Measurements from ENCODE around the gene TNFSF15. TPM values are rescaled to one million over a fixed set of nuclear protein-coding genes. Genes with fewer than 3 reads are reported as not detected.

Gene TNFSF15
- total RNA-seq, 1 experiment from 2014 or later: 0.75 TPM

DNA sequence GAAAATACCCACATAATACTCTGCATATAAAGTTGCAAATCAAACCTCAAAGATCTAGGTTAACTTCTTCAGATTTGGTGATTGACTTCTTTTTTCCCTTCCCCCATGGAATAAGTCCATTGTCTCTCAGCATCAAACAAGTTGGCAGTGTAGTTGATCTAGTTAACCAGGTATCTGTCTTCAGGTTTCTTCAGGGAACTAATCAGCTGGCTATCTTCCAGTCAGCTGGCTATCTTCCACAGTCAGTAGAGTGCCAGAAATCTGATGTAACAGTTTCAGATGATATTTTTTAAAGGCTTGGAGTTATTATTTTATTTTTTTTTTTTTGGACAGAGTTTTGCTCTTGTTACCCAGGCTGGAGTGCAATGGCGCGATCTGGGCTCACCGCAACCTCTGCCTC is 16.8 kb downstream of the TNFSF15 start:
- no peak for DNase-seq (ENCODE audit: low spot score)

DNA sequence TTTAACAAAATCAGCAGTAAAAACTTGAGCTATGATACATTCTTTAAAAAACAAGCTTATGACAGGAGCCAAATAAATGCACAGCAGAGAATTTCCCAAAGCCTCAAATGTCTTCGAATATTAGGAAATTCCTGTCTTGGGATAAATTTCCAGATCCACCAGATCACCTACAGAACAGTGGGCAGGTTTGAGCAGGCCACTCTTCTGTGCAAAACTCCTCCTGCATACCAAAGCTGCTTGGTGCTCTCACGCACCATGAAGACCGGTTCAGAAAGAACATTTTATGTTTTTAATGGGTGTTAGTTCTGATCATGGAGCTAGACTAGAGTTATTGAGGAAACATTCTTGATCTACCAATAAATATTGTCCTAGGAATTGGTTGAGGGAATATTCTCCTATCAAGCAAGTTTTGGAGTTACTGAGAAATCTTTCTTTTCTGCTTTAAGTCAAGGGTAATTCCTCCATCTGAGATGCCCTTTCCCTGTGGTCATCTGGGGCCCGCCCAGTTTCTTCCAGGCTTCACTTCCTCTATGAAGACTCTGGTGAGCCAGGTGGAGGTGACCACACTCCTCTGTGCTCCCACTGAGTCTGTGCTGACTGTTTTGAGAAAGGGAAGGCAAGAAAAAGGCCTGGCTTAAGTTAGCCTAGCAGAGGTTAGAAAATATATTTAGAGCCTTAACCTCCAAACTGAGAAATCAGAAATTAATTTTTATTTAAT is 17.9 kb downstream of the TNFSF15 start:
- no peak for DNase-seq (ENCODE audit: low spot score)

GRCh38 chr9:114787214-114787613 is 18.6 kb downstream of the TNFSF15 start:
- no peak for DNase-seq (ENCODE audit: low spot score)

DNA sequence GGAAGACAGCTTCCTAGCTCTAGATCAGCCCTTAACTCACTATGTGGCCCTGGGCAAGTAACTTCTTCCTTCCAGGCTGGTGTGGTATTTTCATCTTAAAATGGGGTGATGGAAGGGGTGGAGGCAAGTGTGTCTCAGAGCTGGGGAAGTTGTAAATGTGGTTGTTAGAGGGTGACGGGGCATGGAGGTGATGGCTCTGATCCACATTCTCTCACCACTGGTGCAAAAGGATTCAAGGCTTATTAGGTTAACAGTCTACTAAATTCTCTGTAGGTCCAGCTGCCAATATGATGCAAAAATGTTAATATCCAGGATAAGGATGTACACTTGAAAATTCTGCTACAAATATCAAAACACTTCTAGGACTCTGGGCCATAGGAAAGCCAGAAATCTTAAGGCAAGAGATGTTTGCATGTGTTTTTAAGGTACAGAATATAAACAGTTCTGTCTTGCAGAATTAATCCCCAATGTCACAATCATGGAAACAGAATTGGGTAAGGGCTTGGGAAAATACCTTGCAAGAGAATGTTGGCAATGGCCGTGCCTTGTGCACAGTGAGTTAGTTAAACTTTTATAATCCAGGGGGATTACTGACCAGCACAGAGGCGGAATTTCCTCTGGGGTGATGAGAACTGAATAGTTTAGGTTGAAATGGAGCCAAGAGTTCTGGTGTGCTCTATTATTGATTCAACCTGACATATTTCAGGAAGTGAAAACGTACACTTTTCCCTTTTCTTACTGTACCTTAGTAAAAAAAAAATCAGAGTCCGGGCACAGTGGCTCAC is 19.8 kb downstream of the TNFSF15 start:
- no peak for DNase-seq (ENCODE audit: low spot score)

GRCh38 chr9:114784721-114785279 is 21.0 kb downstream of the TNFSF15 start:
- DNase-seq (ENCODE audit: low spot score): no peak

DNA sequence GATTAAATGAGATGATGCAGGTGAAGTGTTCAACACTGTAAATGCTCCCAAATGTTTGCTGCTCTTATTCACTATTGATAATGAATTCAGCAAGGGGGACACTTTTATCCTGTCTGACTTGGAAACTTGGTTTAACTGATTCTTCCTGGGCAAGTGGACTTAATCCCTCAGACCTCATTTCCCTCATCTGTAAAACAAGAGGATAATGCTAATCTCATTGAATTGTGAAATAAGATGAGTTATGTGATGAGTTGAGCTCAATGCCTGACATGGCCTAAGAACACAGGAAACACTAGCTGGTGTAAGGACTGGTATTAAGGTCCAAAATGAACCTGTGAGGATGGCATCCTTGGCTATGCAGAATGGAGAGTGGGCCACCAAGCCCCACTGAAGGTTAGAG is 23.3 kb downstream of the TNFSF15 start:
- DNase-seq (ENCODE audit: low spot score): no peak

DNA sequence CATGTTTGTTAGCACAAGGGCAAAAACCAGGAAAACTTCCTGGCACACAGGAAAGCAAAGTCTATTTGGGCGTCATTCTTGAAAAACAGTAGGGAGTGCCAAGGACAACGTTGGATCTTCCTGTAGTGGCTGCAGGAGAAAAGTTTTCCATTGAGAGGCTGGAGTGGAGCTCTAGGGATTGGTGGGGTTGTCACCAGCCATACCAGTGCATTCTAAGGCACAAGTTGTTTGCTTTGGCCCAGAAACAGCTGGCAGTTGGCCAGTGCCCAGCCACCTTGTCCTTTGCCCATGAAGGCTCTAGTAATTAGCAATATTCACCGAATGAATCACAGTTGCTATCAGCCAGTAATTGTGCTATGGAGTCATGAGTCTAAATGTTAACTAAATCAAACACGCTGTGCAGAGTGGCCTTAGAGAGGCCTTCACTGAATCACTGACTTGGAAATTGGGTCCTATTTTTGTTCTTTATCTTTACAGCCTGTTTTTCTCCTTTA is 26.4 kb downstream of the TNFSF15 start:
- peak; percentile 74 for DNase-seq (ENCODE audit: low spot score)

DNA sequence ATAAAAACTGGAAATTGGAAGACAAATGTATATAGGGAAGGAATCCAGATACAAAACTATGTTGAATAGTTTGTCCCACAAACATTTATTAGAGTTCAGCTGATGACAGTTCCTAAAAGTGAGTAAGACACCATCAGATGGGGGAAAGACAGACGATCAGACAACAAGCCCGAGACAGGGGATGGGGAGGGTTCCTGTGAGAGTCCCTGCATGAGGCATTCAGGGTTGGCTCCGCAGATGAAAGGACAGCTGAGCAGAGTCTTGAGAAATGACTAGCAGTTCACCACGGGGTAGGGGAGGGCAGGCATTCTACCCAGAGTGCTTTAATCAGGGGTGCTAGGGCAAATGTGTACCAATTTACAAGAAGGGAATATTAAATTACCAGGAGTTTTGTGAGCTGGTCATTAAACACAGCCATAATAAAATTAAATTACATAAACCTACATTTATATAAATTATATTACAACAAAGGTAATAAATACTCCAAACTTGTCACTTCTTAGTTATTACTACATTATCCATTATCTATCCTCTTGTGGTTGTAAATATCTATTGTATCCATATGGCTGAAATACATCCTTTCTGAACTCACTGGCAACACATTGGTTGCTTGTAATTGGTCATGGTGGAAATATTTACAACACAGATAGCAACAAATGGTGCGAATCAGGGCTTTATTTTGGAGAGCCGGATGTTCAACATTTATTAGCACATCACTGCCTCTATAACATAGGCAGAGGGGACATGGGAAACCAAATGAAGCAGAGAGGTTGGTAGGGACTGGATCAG is 27.8 kb downstream of the TNFSF15 start:
- DNase-seq (ENCODE audit: low spot score): no peak

GRCh38 chr9:114776683-114777399 is 29.0 kb downstream of the TNFSF15 start:
- DNase-seq (ENCODE audit: low spot score): no peak

DNA sequence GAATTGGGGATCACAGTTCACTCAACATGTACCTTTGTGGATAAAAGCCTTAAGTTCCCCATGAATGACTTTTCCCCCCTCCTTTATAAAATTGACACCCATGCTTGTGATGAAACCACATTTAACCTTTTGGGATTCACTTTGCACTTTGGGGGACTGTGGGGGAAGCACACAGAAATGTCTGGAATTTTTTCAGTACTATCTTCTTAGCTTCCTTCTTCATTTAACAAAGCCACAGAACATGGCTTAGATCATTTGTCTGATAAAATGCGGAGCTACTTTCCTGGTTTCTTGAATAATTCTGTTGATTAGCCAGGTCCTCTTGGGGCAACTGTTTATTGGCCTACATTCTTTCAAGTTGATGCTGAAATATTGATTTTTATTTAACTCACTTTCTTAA is 29.9 kb downstream of the TNFSF15 start:
- no peak for DNase-seq (ENCODE audit: low spot score)

DNA sequence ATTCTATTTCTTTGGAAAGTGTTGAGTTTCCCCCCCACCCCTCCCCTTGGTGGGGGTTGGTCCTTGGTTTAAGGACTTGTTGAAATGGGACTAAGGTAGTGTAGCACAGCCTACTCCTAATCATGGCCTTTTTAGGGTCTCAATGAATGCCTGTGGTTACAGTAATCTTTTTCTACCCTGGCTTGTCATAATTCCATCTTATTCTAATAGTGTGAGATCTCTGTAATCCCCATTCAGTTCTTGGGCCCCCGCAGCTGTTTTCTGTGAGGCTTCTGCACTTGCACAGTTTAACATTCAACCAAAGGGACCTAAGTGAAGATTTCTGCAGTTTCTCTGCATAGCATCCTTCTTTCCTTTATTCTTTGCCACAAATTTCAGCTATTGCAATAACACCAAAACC is 30.7 kb downstream of the TNFSF15 start:
- DNase-seq (ENCODE audit: low spot score): no peak

DNA sequence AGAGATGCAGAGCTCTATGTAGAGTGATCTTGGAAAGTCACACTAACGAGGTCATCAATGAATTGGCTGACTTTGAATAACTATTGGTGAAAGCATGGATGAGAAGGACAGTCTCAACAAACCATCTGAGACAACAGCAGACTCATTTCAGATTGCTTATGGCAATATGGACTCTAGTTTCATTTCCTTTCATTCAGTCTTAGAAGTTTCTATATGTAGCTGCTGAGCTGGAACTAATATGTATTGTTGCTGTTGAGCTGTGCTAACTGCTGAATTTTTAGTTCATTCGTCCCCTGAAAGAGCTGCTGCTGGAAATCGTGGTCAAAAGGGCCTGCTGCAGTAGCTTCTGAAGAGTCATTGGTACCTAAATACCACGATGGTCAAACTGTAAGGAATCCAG is 31.3 kb downstream of the TNFSF15 start:
- DNase-seq (ENCODE audit: low spot score): no peak

- DNase-seq (ENCODE audit: low spot score): peak; percentile 8
These were observed 34.0 kb downstream of the TNFSF15 start for GRCh38 chr9:114771889-114772288.

- DNase-seq (ENCODE audit: low spot score): no peak
These were observed 34.8 kb downstream of the TNFSF15 start for GRCh38 chr9:114770991-114771390.

DNA sequence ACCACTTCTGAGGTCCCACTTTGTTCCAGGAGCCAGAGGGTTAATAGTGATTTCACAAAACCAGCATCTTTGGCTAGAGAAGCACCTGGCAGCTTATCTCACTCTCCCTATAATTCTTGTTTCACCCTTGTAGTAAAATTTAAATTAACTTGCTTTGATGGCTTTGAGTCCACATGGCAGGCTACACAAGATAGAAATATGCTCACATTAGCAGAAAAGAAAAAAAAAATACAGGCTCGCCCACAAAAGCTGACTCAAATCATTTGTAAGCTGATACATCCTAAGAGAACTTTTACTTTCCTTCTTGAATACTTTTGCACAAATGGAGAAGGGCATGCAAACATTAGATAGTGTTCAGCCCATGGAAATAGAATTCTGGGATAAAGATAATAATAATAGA is 36.2 kb downstream of the TNFSF15 start:
- DNase-seq (ENCODE audit: low spot score): no peak

- no peak for DNase-seq (ENCODE audit: low spot score)
These were observed 42.6 kb downstream of the TNFSF15 start for GRCh38 chr9:114763220-114763619.

DNA sequence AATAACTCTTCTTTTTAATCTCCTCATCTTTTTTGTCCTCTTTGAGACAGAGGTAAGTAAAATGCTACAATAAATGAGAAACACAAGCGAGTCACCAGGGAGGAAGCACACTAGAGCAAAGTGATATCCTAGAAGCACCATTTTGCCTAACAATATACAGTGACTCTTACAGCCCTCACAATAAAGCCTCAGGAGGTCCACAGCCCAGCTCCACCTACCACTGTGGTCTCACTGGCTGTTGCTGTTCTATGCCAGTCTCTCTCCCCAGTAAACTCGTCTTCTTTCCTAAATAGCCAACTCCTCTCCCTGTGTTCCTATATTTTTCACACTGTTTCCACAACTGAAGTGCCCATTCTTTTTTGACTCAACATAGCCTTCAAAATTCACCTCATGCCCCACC is 44.3 kb downstream of the TNFSF15 start:
- DNase-seq (ENCODE audit: low spot score): no peak

DNA sequence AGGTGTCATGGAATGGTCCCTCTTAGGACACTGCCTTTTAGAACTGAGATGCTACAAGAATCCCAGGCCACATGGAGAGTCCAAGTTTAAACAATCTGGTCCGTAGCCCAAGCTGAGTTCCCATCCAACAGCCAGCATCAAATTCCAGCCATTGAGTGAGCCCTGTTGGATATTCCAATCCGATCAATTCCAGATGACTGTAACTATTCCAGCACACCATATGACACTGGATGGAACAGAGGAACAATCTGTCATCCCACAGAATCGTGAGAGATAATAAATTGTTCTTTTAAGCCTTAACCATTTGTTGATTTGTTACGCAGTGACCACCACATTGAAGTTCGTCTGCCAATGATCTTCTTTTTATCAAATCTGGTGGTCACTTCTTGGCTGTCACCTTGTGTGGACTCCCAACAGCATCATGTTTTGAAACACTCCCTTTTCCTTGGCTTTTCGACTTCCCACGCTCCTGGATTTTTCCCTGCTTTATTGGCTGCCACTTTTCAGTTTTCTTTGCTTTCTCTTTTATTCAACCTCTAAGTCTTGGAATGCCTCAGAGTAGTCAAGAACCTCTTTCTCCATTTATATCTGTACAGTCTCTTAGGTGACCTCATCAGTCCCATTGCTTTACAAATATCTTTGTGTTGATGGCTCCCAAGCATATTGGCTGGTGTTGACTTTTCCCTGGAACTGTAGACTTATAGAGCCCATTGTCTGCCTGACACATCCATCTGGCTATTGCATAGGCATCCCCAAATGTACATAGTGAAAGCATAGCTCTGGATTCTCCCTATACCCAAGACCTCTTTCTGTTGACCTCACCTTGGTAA is 46.1 kb downstream of the TNFSF15 start:
- DNase-seq (ENCODE audit: low spot score): no peak

GRCh38 chr9:114757984-114758383 is 47.9 kb downstream of the TNFSF15 start:
- DNase-seq (ENCODE audit: low spot score): no peak

GRCh38 chr9:114757395-114757794 is 48.4 kb downstream of the TNFSF15 start:
- no peak for DNase-seq (ENCODE audit: low spot score)

Measured in H4 (cell line).